ENCODE measurements around the gene EMILIN3.

Gene EMILIN3

GRCh38 chr20:41320441-41320840, 46.2 kb downstream of the EMILIN3 start:
- H3K9me3 Mint-ChIP-seq, result no peaks in the 10 kb centered on the region
- no peak overlapping the region for H3K4me3 Mint-ChIP-seq
- H3K27me3 Mint-ChIP-seq (ENCODE audit: low read depth), result peaks cover 4% of the 10 kb centered on the region
- TF ChIP-seq CTCF (IDR thresholded peaks at IDR 0.05; ENCODE audit: unreplicated experiment in 3 of 3), result no peak
- peaks cover 14% of the 10 kb centered on the region for H3K4me1 Mint-ChIP-seq
- peak overlapping the region in 1 of 3 experiments; percentile 78 for H3K27ac Mint-ChIP-seq
- no peaks in the 10 kb centered on the region for H3K36me3 Mint-ChIP-seq (ENCODE audit: low read depth)

DNA sequence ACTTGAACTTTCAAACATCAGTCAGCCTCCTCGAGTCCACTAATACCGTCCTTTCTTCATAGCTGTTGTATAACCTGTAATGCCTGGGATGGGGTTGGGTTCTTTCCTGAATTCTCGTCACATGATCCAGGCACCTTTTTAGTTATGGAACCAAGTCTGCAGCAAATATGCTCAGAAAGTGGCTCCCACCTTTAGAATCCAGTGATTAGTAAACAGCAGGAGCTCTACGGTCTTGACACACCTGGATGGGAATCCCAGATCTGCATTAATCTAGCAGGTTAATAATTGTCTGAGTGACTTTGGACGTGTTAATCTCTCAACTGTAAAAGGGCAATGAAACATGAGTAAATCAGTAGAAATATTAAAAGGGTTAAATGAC, 48.4 kb downstream of the EMILIN3 start:
- Mint-ChIP-seq H3K36me3 (ENCODE audit: low read depth) (no peaks in the 10 kb centered on the region), H3K9me3 (no peaks in the 10 kb centered on the region), H3K27ac (peak overlapping the region; percentile 37 to 87 (median 81)), H3K4me3 (peak overlapping the region; percentile 79 to 84 (median 80)), H3K4me1 (peaks cover 29% of the 10 kb centered on the region), H3K27me3 (ENCODE audit: low read depth) (peaks cover 4% of the 10 kb centered on the region)
- TF ChIP-seq CTCF (IDR thresholded peaks at IDR 0.05; ENCODE audit: unreplicated experiment in 3 of 3), result no peak

- Mint-ChIP-seq H3K4me1 (peaks cover 29% of the 10 kb centered on the region), H3K4me3 (peak within 1 kb of the TSS; percentile 82 to 87 (median 87)), H3K27ac (peak within 1 kb of the TSS; percentile 83 to 95 (median 85)), H3K27me3 (ENCODE audit: low read depth) (peaks cover 4% of the 10 kb centered on the region), H3K9me3 (no peaks in the 10 kb centered on the region), H3K36me3 (ENCODE audit: low read depth) (no peaks in the 10 kb centered on the region)
- TF ChIP-seq CTCF (IDR thresholded peaks at IDR 0.05; ENCODE audit: unreplicated experiment in 3 of 3), result no peak
Measured at GRCh38 chr20:41317546-41318270, 48.9 kb downstream of the EMILIN3 start, which contains the start of gene ZHX3. Gene ZHX3 (minus strand): TSS chr20:41317731. CDS start chr20:41204916, 112,815 bp downstream.

DNA sequence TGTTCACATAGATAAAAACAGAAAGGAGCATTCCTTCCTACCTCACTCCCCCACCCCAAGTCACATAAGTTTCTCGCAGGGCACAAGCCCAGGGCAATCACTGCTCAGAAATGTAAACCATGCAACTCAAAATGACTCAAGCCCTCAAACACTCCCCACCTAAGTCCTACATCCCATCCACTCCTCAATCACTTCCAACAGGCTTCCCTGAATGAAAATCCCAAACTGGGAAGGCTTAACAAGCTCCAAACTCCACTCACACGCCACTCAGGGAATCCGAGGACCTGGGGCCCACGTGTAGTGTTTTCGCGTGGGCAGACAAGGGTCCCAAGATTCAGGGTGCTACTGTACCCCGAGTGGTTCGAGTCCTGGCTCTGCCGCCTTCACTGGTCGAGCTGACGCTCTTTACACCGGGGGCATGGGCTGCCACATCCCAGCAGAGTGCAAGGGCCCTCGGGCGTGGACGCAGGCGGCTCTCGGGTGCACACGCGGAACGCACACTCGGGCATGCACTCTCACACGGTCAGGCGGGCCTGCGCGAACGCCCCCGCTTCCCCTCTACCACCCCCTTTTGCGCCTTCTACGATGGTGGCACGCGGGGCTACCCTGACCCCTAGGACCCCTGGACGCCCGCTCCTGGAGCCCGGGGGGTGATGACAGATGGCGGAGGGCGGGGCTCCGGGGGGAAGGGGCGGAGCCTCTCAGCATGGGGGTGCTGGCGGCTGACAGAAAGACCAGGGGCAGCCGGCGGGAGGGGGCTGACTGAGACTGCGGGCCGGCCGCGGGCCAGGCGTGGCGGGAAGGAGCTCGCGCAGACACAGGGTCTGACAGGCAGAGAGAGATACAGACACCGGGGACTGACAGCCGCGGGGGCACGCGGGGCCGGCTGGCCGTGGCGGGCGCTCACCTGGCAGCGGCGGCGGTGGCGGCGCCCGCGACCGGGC, 49.7 kb downstream of the EMILIN3 start:
- no peak for TF ChIP-seq CTCF (IDR thresholded peaks at IDR 0.05; ENCODE audit: unreplicated experiment in 3 of 3)
- Mint-ChIP-seq H3K4me3 (peak overlapping the region; percentile 82 to 87 (median 87)), H3K4me1 (peaks cover 29% of the 10 kb centered on the region)

DNA sequence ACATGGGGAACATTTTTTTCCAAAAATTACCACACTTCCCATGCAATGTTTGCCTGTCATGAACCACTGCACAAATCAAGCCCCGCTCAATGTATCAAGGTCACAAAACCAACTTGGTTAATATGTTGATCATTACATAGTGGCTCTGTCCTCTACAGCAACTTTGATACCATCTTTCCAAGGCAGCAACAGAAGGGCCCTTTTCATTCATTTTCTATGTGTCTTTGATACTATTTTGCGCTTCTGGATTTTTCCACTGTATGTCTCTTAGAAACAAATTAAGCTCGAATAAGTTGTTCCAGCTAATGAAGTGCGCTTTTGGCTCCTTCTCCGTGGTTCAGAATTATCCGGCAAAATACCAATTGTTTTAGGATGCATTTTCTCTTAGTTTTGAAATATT, 50.6 kb downstream of the EMILIN3 start:
- no peak for TF ChIP-seq CTCF (IDR thresholded peaks at IDR 0.05; ENCODE audit: unreplicated experiment in 3 of 3)
- Mint-ChIP-seq H3K9me3 (no peaks in the 10 kb centered on the region), H3K27me3 (ENCODE audit: low read depth) (peaks cover 4% of the 10 kb centered on the region)

More for the DNA sequence above, 49.7 kb downstream of the EMILIN3 start:
- no peaks in the 10 kb centered on the region for H3K36me3 Mint-ChIP-seq (ENCODE audit: low read depth)
- peaks cover 4% of the 10 kb centered on the region for H3K27me3 Mint-ChIP-seq (ENCODE audit: low read depth)
- no peaks in the 10 kb centered on the region for H3K9me3 Mint-ChIP-seq
- H3K27ac Mint-ChIP-seq, result peak overlapping the region; percentile 83 to 95 (median 85)

More for the DNA sequence above, 50.6 kb downstream of the EMILIN3 start:
- Mint-ChIP-seq H3K4me1 (peaks cover 29% of the 10 kb centered on the region), H3K36me3 (ENCODE audit: low read depth) (no peaks in the 10 kb centered on the region), H3K27ac (peak overlapping the region; percentile 83 to 95 (median 85)), H3K4me3 (peak overlapping the region; percentile 82 to 87 (median 87))

All from nephron (organoid).